Endometrial microvascular endothelial cells (primary cell): ENCODE measurements around the gene CALM3. TPM values are rescaled to one million over a fixed set of nuclear protein-coding genes. Genes with fewer than 3 reads are reported as not detected.

Experiments
- in situ Hi-C: cut with HindIII; loops from 2 replicates; pipeline ENCODE4 v1.10.0; 2017; ENCODE audit warnings: low sequenced_read_pairs, low pct_unique_long_range_greater_than_20kb; ENCODE audit errors: inconsistent ontology term
- total RNA-seq: library from RNA; depleted of rRNA; stranded (reverse); fragments of >200 nt; gene quantifications from one replicate; pipeline ENCODE4 v1.2.3, GENCODE V29; 2015; ENCODE audit errors: inconsistent ontology term

Gene CALM3
- total RNA-seq, 1 donor from 2014 or later = 277 TPM

DNA sequence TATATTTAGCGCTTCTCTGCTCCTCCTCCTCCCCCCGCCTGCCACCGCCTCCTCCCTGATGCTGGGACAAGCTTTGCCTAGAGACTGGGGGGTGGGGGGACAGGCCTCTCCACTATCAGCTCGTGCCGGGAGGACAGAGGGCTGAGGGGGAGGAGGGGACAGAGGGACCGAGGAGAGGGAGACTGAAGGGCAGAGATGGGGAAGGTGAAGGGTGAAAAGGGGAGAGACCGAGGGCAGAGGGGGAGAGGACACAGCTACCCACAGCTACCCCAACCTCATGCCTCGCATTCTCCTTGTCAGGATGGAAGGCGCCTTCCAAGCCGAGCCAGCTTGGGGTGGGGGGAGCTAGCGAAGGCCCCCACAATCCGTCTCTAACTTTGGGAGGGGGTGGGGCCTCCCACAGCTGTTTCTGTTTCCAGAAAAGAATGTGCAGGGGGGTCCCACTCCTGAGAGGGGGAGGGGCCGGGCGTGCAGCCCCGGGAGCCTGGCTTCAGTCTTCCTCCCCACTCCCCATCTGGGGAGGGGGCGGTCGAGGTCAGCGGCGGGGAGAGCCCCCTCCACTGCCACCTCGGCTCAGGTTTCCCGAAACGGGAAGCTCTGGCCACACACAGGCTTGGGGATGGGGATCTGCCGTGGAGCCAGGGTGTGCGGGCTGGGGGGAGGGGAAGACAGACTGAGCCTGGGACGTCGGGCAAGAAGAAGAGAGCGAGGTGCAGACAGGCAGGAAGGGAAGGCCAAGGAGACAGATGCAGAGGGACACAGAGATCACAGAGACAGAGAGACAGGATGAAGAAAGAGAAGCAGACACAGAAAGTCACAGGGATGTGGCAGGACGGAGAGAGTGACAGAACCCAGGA, 58.2 kb downstream of the CALM3 start:
- in situ Hi-C loops = no loop called here

DNA sequence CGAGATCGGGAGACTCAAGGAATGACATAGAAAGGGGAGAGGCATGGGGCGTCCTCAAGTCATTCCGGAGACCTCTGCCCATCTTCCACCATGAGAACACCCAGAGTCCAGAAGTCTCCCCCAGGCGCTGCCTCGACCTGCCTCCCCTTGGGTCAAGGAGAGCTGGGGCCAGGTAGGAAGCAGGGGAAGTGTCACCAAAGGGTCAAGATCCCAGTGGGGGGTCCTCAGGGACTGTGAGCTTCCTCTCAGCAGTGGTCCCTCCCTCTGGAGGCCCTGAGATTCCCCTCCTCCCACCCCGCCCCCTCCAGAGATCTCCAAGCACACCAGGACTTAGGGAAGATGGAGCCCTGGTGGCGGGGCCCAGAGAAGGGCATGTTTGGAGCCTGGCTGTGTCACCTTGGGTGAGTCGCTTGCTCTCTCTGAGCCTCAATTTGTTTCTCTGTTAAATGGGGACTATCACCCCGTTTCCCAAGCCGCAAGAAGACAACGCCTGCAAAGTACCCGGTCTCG, 58.9 kb downstream of the CALM3 start:
- in situ Hi-C loops = no loop called here

Other genes with a start within 250 kb of the CALM3 start
- 0.09 TPM for gene CCDC8, start 187.8 kb upstream of the CALM3 start, total RNA-seq
- gene PNMA8C, start 172.4 kb upstream of the CALM3 start, total RNA-seq = not detected
- not detected for gene PNMA8A, start 129.8 kb upstream of the CALM3 start, total RNA-seq
- gene PNMA8B, start 105.5 kb upstream of the CALM3 start, total RNA-seq = not detected
- gene PTGIR, start 23.8 kb downstream of the CALM3 start, total RNA-seq = 0.46 TPM
- not detected for gene GNG8, start 34.9 kb downstream of the CALM3 start, total RNA-seq
- gene DACT3, start 59.9 kb downstream of the CALM3 start, total RNA-seq = 0.19 TPM
- 30.9 TPM for gene PRKD2, start 115.8 kb downstream of the CALM3 start, total RNA-seq
- gene FKRP, start 144.7 kb downstream of the CALM3 start, total RNA-seq = 18.6 TPM
- 95.9 TPM for gene STRN4, start 145.1 kb downstream of the CALM3 start, total RNA-seq
- 138 TPM for gene SLC1A5, start 187.3 kb downstream of the CALM3 start, total RNA-seq
- 287 TPM for gene AP2S1, start 249.5 kb downstream of the CALM3 start, total RNA-seq